B cell (primary cell): ENCODE data around the gene ZNF184. TPM values are rescaled to one million over a fixed set of nuclear protein-coding genes. Genes with fewer than 3 reads are reported as not detected.

Experiments
- ATAC-seq: fragments of 200-7000 bp; cut with Tn5 transposase; one replicate; pipeline ENCODE4 v1.10.0; 2021; ENCODE audit warnings: low read depth, mild to moderate bottlenecking, moderate number of reproducible peaks, moderate library complexity
- CTCF ChIA-PET: fragments of 350-600 bp; sonication (Branson Sonifier 250); formaldehyde crosslinking; loops from one replicate; lab custom pipeline; 2021; ENCODE audit warnings: antibody characterized with exemption, inconsistent platforms; lab: Charles Lee
- POLR2A ChIA-PET: fragments of 350-600 bp; sonication (Branson Sonifier 250); formaldehyde crosslinking; loops from one replicate; lab custom pipeline; 2021; ENCODE audit warnings: antibody characterized with exemption; lab: Charles Lee
- DNase-seq: peaks from one replicate; pipeline ENCODE4 v3.0.0; 2013
- H2AFZ ChIP-seq: 2 replicates; pipeline ENCODE4 v1.6.1; 2012; ENCODE audit warnings: mild to moderate bottlenecking, low read depth, low read length; ENCODE audit not compliant: insufficient read depth, poor library complexity, severe bottlenecking
- H3K27ac ChIP-seq, 2 donors: 1 replicate in 1 of 2; 2 replicates in 1 of 2; pipeline ENCODE4 v1.5.1; 2012 to 2013; ENCODE audit warnings: low read length in 2 of 2, mild to moderate bottlenecking in 2 of 2, moderate library complexity in 1 of 2
- H3K27me3 ChIP-seq, 4 experiments: fragments of 200-600 bp in 1 of 4; sonication (generic) in 1 of 4; replicated peaks in 1 of 4; 1 replicate in 2 of 4; 2 replicates in 2 of 4; pipeline versions ENCODE4 v1.6.1 to v1.7.0; 2013 to 2016; ENCODE audit warnings: low read length in 3 of 4, mild to moderate bottlenecking in 2 of 4, mixed read lengths in 1 of 4, moderate library complexity in 1 of 4; ENCODE audit not compliant: insufficient read depth in 4 of 4, control insufficient read depth in 3 of 4; ENCODE audit errors: control extremely low read depth in 1 of 4
- H3K36me3 ChIP-seq, 2 experiments: replicated peaks in 1 of 2; 1 replicate in 1 of 2; 2 replicates in 1 of 2; pipeline versions ENCODE4 v1.6.1 to v1.7.1; 2013; ENCODE audit warnings: low read length in 1 of 2; ENCODE audit not compliant: insufficient read depth in 2 of 2, control insufficient read depth in 1 of 2; ENCODE audit errors: control extremely low read depth in 1 of 2, extremely low read depth in 1 of 2
- H3K4me1 ChIP-seq, 2 donors: fragments of 200-600 bp in 1 of 2; sonication (generic) in 1 of 2; 1 replicate in 1 of 2; 2 replicates in 1 of 2; pipeline versions ENCODE4 v1.5.1 to v1.6.1; 2013 to 2017; ENCODE audit warnings: low read length in 2 of 2; ENCODE audit not compliant: control insufficient read depth in 2 of 2, insufficient read depth in 2 of 2
- H3K4me2 ChIP-seq: replicated peaks from 2 replicates; pipeline ENCODE3; 2012; ENCODE audit warnings: mild to moderate bottlenecking, low read depth, low read length; ENCODE audit not compliant: poor library complexity, severe bottlenecking
- H3K4me3 ChIP-seq, 5 experiments: fragments of 200-600 bp in 1 of 5; sonication (generic) in 1 of 5; 1 replicate in 3 of 5; 2 replicates in 2 of 5; pipeline versions ENCODE4 v1.5.1 to v1.7.0; 2011 to 2016; ENCODE audit warnings: low read length in 4 of 5, mild to moderate bottlenecking in 4 of 5, low read depth in 2 of 5, control low read depth in 1 of 5, moderate library complexity in 1 of 5; ENCODE audit not compliant: insufficient read depth in 1 of 5; ENCODE audit errors: control extremely low read depth in 1 of 5, extremely low read depth in 1 of 5
- H3K79me2 ChIP-seq: fragments of 200-600 bp; sonication (generic); one replicate; pipeline ENCODE4 v1.6.0; 2016; ENCODE audit warnings: low read length; ENCODE audit not compliant: control insufficient read depth, insufficient read depth
- H3K9ac ChIP-seq: fragments of 200-600 bp; sonication (generic); 2 replicates; pipeline ENCODE4 v1.6.1; 2017; ENCODE audit warnings: mild to moderate bottlenecking, low read length, moderate library complexity
- H3K9me3 ChIP-seq, 3 donors: one replicate each; pipeline versions ENCODE4 v1.6.1 to v1.7.1; 2013; ENCODE audit warnings: low read length in 2 of 3; ENCODE audit not compliant: control insufficient read depth in 2 of 3, insufficient read depth in 1 of 3; ENCODE audit errors: control extremely low read depth in 1 of 3
- H4K20me1 ChIP-seq: 2 replicates; pipeline ENCODE4 v1.6.0; 2012; ENCODE audit warnings: mild to moderate bottlenecking, low read length; ENCODE audit not compliant: insufficient read depth, control insufficient read depth, poor library complexity, severe bottlenecking
- H3K27ac Mint-ChIP-seq: one replicate; pipeline ENCODE4 v1.8.0; 2021; ENCODE audit warnings: mixed read lengths
- H3K27me3 Mint-ChIP-seq: one replicate; pipeline ENCODE4 v1.8.0; 2021; ENCODE audit warnings: mixed read lengths
- H3K4me1 Mint-ChIP-seq: one replicate; pipeline ENCODE4 v1.8.0; 2021; ENCODE audit warnings: mixed read lengths
- H3K4me3 Mint-ChIP-seq: one replicate; pipeline ENCODE4 v1.8.0; 2021; ENCODE audit warnings: mixed read lengths
- H3K9me3 Mint-ChIP-seq: one replicate; pipeline ENCODE4 v1.8.0; 2022; ENCODE audit warnings: mixed read lengths; ENCODE audit not compliant: insufficient read depth
- CTCF ChIP-seq: fragments of 200-600 bp; IDR thresholded peaks from one replicate; pipeline ENCODE4 v1.8.0; 2022; ENCODE audit warnings: antibody characterized with exemption, mild to moderate bottlenecking
- EZH2 ChIP-seq: IDR thresholded peaks from 2 replicates; pipeline ENCODE4 v1.6.1; 2012; ENCODE audit warnings: borderline replicate concordance, low read depth, mild to moderate bottlenecking, moderate library complexity, low read length; ENCODE audit not compliant: insufficient read depth, poor library complexity, severe bottlenecking
- WGBS: methylation state at CpG from one replicate; pipeline ENCODE4 v1.1.5; 2013; ENCODE audit warnings: missing lambda C conversion rate; ENCODE audit not compliant: insufficient coverage; 5-methylcytosine and 5-hydroxymethylcytosine counted together
- intact Hi-C: fragments of 100-400 bp; cut with micrococcal nuclease; formaldehyde crosslinking; loops from one replicate; pipeline ENCODE4 v1.10.0; 2022
- polyA plus RNA-seq: library from polyadenylated mRNA; depleted of rRNA; stranded (reverse); fragments of >200 nt; gene quantifications from 2 replicates; pipeline ENCODE4 v1.2.3, GENCODE V29; 2012
- total RNA-seq, 2 donors: library from RNA; stranded (reverse); fragments of 120-200 nt in 1 of 2; gene quantifications; 1 replicate in 1 of 2; 2 replicates in 1 of 2; pipeline versions ENCODE4 v1.2.3 to v1.2.4, GENCODE V29; 2013 to 2022

Gene ZNF184
- total and polyA plus RNA-seq, 2 donors (not counting 1 experiment from before 2014, with no cell fraction given), result 3.7 to 11.8 TPM

GRCh38 chr6:27494103-27494502 is 21.2 kb upstream of the ZNF184 start:
- ChIA-PET CTCF (no interaction called here), POLR2A (no interaction called here)
- no CpG with 5 or more reads among the region's 1 CpG for WGBS
- no peak for ATAC-seq
- TF ChIP-seq CTCF (no peak), EZH2 (no peak)
- Histone ChIP-seq H3K9me3 (peaks cover 0 to 12% (median 8%) of the 10 kb centered on the region in 3 donors), H3K27ac (no peak overlapping the region), H2AFZ (no peak overlapping the region), H3K27me3 (peaks cover 0 to 36% (median 21%) of the 10 kb centered on the region in 4 experiments), H3K9ac (no peak overlapping the region), H3K4me2 (no peak overlapping the region), H4K20me1 (no peaks in the 10 kb centered on the region), H3K79me2 (no peaks in the 10 kb centered on the region), H3K36me3 (no peaks in the 10 kb centered on the region), H3K4me3 (no peak overlapping the region), H3K4me1 (peaks cover 11 to 15% of the 10 kb centered on the region in 2 donors)
- Mint-ChIP-seq H3K27me3 (peaks cover 47% of the 10 kb centered on the region), H3K4me1 (peaks cover 13% of the 10 kb centered on the region), H3K4me3 (no peak overlapping the region), H3K27ac (no peak overlapping the region), H3K9me3 (no peaks in the 10 kb centered on the region)
- intact Hi-C loops, result no loop called here
- DNase-seq, result no peak

GRCh38 chr6:27492631-27493190 is 19.8 kb upstream of the ZNF184 start:
- Histone ChIP-seq H3K36me3 (no peaks in the 10 kb centered on the region), H4K20me1 (no peaks in the 10 kb centered on the region), H3K4me2 (no peak overlapping the region), H3K4me1 (peaks cover 11 to 15% of the 10 kb centered on the region in 2 donors), H3K4me3 (no peak overlapping the region), H3K79me2 (no peaks in the 10 kb centered on the region), H3K27me3 (peaks cover 0 to 28% (median 18%) of the 10 kb centered on the region in 4 experiments), H2AFZ (no peak overlapping the region), H3K9me3 (peaks cover 0 to 12% (median 8%) of the 10 kb centered on the region in 3 donors), H3K27ac (no peak overlapping the region), H3K9ac (no peak overlapping the region)
- Mint-ChIP-seq H3K27ac (no peak overlapping the region), H3K4me1 (peaks cover 13% of the 10 kb centered on the region), H3K27me3 (peaks cover 35% of the 10 kb centered on the region), H3K4me3 (no peak overlapping the region), H3K9me3 (no peaks in the 10 kb centered on the region)
- intact Hi-C loops, result no loop called here
- no peak for ATAC-seq
- DNase-seq, result no peak
- ChIA-PET CTCF (interaction anchor here (0.5 kb wide), 1 partner anchor 35 kb away, joined by 4 read pairs; no protein-coding TSS in a partner anchor), POLR2A (no interaction called here)
- TF ChIP-seq EZH2 (no peak), CTCF (no peak)
- WGBS, result 94% methylated on average over 2 of the region's 2 CpGs
